ENCODE data around the gene NAT14. TPM values are rescaled to one million over a fixed set of nuclear protein-coding genes. Genes with fewer than 3 reads are reported as not detected.

The NAT14 gene
- total RNA-seq, 1 experiment from 2014 or later: 17.5 TPM

DNA sequence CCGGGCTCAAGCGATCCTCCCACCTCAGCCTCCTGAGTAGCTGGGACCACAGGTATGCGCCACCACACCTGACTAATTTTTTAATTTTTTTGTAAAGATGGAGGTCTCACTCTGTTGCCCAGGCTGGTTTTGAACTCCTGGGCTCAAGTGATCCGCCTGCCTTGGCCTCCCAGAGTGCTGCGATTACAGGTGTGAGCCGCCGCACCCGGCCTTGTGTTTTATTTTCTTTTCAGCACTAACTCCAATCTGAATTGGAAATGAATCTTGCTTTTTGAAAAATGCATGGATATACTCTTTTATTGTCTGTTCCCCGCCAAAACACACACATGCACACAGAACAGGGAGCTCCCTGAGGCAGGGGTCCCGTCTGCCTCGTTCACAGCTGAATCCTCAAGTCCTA, 22.3 kb upstream of the NAT14 start:
- Histone ChIP-seq H3K36me3 (ENCODE audit: low read depth, low read length) (no peaks in the 10 kb centered on the region), H3K4me1 (ENCODE audit: insufficient read depth, low read length) (peaks cover 13% of the 10 kb centered on the region), H3K9me2 (replicated peaks; ENCODE audit: low read length) (no peaks in the 10 kb centered on the region), H3K4me3 (ENCODE audit: low read length) (no peak overlapping the region), H3K27ac (ENCODE audit: low read length) (no peak overlapping the region), H3K4me2 (ENCODE audit: low read length) (0 out of 2 replicates have a peak overlapping the region, but pooled peaks have one; percentile 93), H3K9me3 (ENCODE audit: low read length) (no peaks in the 10 kb centered on the region), H4K20me1 (ENCODE audit: low read length) (peaks cover 6% of the 10 kb centered on the region; the same call in 1 of the 2 replicates), H3F3A (ENCODE audit: low read length, unreplicated experiment) (no peaks in the 10 kb centered on the region), H2AFZ (ENCODE audit: low read length) (no peak overlapping the region), H3K9ac (ENCODE audit: low read length) (no peak overlapping the region), H3K27me3 (ENCODE audit: low read length) (no peaks in the 10 kb centered on the region), H3K79me2 (ENCODE audit: low read length) (peaks cover 27% of the 10 kb centered on the region)
- POLR2A ChIA-PET (ENCODE audit: unreplicated experiment): no interaction called here
- ATAC-seq (no peak), DNase-seq (no peak)
- BruUV-seq (replicated peaks): no TSS peak
- no peak for TF ChIP-seq EZH2 (IDR thresholded peaks at IDR 0.05; ENCODE audit: low read length, unreplicated experiment)
- no peak for TF ChIP-seq EZH2phosphoT487 (IDR thresholded peaks at IDR 0.05; ENCODE audit: borderline replicate concordance, low read length)
- TF ChIP-seq, protein P1, sequence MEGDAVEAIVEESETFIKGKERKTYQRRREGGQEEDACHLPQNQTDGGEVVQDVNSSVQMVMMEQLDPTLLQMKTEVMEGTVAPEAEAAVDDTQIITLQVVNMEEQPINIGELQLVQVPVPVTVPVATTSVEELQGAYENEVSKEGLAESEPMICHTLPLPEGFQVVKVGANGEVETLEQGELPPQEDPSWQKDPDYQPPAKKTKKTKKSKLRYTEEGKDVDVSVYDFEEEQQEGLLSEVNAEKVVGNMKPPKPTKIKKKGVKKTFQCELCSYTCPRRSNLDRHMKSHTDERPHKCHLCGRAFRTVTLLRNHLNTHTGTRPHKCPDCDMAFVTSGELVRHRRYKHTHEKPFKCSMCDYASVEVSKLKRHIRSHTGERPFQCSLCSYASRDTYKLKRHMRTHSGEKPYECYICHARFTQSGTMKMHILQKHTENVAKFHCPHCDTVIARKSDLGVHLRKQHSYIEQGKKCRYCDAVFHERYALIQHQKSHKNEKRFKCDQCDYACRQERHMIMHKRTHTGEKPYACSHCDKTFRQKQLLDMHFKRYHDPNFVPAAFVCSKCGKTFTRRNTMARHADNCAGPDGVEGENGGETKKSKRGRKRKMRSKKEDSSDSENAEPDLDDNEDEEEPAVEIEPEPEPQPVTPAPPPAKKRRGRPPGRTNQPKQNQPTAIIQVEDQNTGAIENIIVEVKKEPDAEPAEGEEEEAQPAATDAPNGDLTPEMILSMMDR (conservative IDR thresholded peaks at IDR 0.05; ENCODE audit: low read depth, low read length): no peak
- CTCF ChIA-PET: no interaction called here
- intact Hi-C loops (cut with micrococcal nuclease): loop anchor here (5.0 kb wide), 1 partner anchor 170 kb away; no protein-coding TSS in a partner anchor

DNA sequence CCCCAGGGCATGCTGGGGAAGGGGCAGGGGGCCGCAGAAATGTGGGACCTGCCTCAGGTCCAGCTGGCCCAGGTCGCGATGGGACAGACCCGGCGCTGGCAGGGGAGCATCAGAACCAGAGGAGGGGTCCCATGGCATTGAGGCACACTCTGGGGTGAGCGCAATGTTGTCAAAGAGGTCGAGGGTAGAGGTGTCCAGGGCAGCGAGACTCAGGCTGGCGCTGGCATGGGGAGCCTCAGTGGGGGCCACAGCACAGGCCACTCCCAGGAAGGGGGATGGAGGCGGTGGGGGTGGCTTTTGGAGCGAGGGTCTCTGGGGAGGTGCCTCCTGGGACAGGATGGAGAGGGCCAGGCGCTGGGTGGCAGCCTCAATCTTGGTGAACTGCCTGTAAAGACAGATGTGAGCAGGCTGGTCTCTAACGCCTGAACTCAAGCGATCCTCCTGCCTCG, 21.4 kb upstream of the NAT14 start:
- BruUV-seq (replicated peaks): no TSS peak

More for the DNA sequence above, 21.4 kb upstream of the NAT14 start:
- ChIA-PET CTCF (no interaction called here), POLR2A (ENCODE audit: unreplicated experiment) (no interaction called here)
- H3F3A ChIP-seq (ENCODE audit: low read length, unreplicated experiment): no peaks in the 10 kb centered on the region
- H3K9me3 ChIP-seq (ENCODE audit: low read length): no peaks in the 10 kb centered on the region
- no peaks in the 10 kb centered on the region for H3K36me3 ChIP-seq (ENCODE audit: low read depth, low read length)
- ATAC-seq (no peak), DNase-seq (no peak)
- H4K20me1 ChIP-seq (ENCODE audit: low read length): peaks cover 6% of the 10 kb centered on the region; the same call in 1 of the 2 replicates
- intact Hi-C loops (cut with micrococcal nuclease): loop anchor here (5.0 kb wide), 1 partner anchor 169 kb away; no protein-coding TSS in a partner anchor
- peaks cover 19% of the 10 kb centered on the region for H3K4me1 ChIP-seq (ENCODE audit: insufficient read depth, low read length)
- no peaks in the 10 kb centered on the region for H3K27me3 ChIP-seq (ENCODE audit: low read length)
- TF ChIP-seq EZH2phosphoT487 (IDR thresholded peaks at IDR 0.05; ENCODE audit: borderline replicate concordance, low read length): no peak
- TF ChIP-seq, protein P1 (conservative IDR thresholded peaks at IDR 0.05; ENCODE audit: low read depth, low read length): no peak
- TF ChIP-seq EZH2 (IDR thresholded peaks at IDR 0.05; ENCODE audit: low read length, unreplicated experiment): no peak
- no peak overlapping the region for H3K27ac ChIP-seq (ENCODE audit: low read length)
- no peak overlapping the region for H3K4me2 ChIP-seq (ENCODE audit: low read length)
- H3K79me2 ChIP-seq (ENCODE audit: low read length): peaks cover 27% of the 10 kb centered on the region
- no peaks in the 10 kb centered on the region for H3K9me2 ChIP-seq (replicated peaks; ENCODE audit: low read length)
- no peak overlapping the region for H3K4me3 ChIP-seq (ENCODE audit: low read length)
- no peak overlapping the region for H3K9ac ChIP-seq (ENCODE audit: low read length)
- H2AFZ ChIP-seq (ENCODE audit: low read length): no peak overlapping the region

Data from PC-3 (cell line).